Measurements from ENCODE around the gene MRPL58. TPM values are rescaled to one million over a fixed set of nuclear protein-coding genes. Genes with fewer than 3 reads are reported as not detected.
A peak's percentile ranks its signal among the peaks of the same experiment; 100 is the strongest.

The MRPL58 gene
- total RNA-seq, 4 donors from 2014 or later = 37.8 to 55.1 (median 49.7) TPM

GRCh38 chr17:75047398-75048098 is 35.1 kb downstream of the MRPL58 start:
- DNase-seq = peak; percentile 16 to 39
- intact Hi-C loops (cut with DNase I) = no loop called here
- 1% methylated on average over 19 of the region's 38 CpGs for WGBS, 2 donors

GRCh38 chr17:75048249-75048878 is 35.9 kb downstream of the MRPL58 start:
- WGBS, 2 donors = 45 to 52% methylated on average over 5 of the region's 5 CpGs
- Histone ChIP-seq H3K4me3 (replicated peaks in 1 of 3) (peak overlapping the region in 2 of 3 donors; percentile 60 to 64), H3K36me3 (peaks cover 2 to 5% of the 10 kb centered on the region in 2 donors), H3K9me3 (no peaks in the 10 kb centered on the region), H3K27me3 (no peaks in the 10 kb centered on the region), H3K27ac (peak overlapping the region in 1 of 3 donors; percentile 74), H3K4me1 (peaks cover 16 to 17% of the 10 kb centered on the region in 2 donors)
- intact Hi-C loops (cut with DNase I) = no loop called here
- DNase-seq = no peak
- TF ChIP-seq POLR2A (IDR thresholded peaks at IDR 0.05) = no peak
- TF ChIP-seq CTCF (IDR thresholded peaks at IDR 0.05) = no peak

More at GRCh38 chr17:75047398-75048098, 35.1 kb downstream of the MRPL58 start:
- Histone ChIP-seq H3K9me3 (no peaks in the 10 kb centered on the region), H3K4me3 (replicated peaks in 1 of 3) (peak overlapping the region; percentile 41 to 64 (median 60)), H3K36me3 (no peaks in the 10 kb centered on the region), H3K27ac (peak overlapping the region in 2 of 3 donors; percentile 74 to 83), H3K27me3 (no peaks in the 10 kb centered on the region), H3K4me1 (peaks cover 16 to 17% of the 10 kb centered on the region in 2 donors)
- no peak for TF ChIP-seq CTCF (IDR thresholded peaks at IDR 0.05)

GRCh38 chr17:75049057-75049456 is 36.6 kb downstream of the MRPL58 start:
- DNase-seq = no peak
- Histone ChIP-seq H3K4me3 (replicated peaks in 1 of 3) (no peak overlapping the region), H3K4me1 (peaks cover 16 to 17% of the 10 kb centered on the region in 2 donors), H3K36me3 (peaks cover 4 to 10% of the 10 kb centered on the region in 2 donors), H3K27me3 (no peaks in the 10 kb centered on the region), H3K9me3 (no peaks in the 10 kb centered on the region), H3K27ac (peak overlapping the region in 1 of 3 donors; percentile 17)
- WGBS, 2 donors = 86 to 93% methylated on average over 5 of the region's 5 CpGs
- intact Hi-C loops (cut with DNase I) = no loop called here
- TF ChIP-seq CTCF (IDR thresholded peaks at IDR 0.05) (no peak), POLR2A (IDR thresholded peaks at IDR 0.05) (no peak)

- H3K4me1 ChIP-seq = peaks cover 16 to 17% of the 10 kb centered on the region in 2 donors
- no peak for TF ChIP-seq CTCF (IDR thresholded peaks at IDR 0.05)
- no peak for TF ChIP-seq POLR2A (IDR thresholded peaks at IDR 0.05)
- intact Hi-C loops (cut with DNase I) = no loop called here
- no peak overlapping the region for H3K27ac ChIP-seq
- no peaks in the 10 kb centered on the region for H3K27me3 ChIP-seq
- no peak for DNase-seq
- H3K36me3 ChIP-seq = peaks cover 4 to 11% of the 10 kb centered on the region in 2 donors
- no peaks in the 10 kb centered on the region for H3K9me3 ChIP-seq
- no peak overlapping the region for H3K4me3 ChIP-seq (replicated peaks in 1 of 3)
Observed at GRCh38 chr17:75049706-75050105, 37.2 kb downstream of the MRPL58 start.

GRCh38 chr17:75051941-75052340 is 39.5 kb downstream of the MRPL58 start:
- Histone ChIP-seq H3K36me3 (peaks cover 4 to 11% of the 10 kb centered on the region in 2 donors), H3K27me3 (no peaks in the 10 kb centered on the region), H3K9me3 (no peaks in the 10 kb centered on the region), H3K27ac (no peak overlapping the region), H3K4me1 (peaks cover 10 to 12% of the 10 kb centered on the region in 2 donors), H3K4me3 (replicated peaks in 1 of 3) (no peak overlapping the region)
- 86 to 88% methylated on average over 2 of the region's 2 CpGs for WGBS, 2 donors
- TF ChIP-seq CTCF (IDR thresholded peaks at IDR 0.05) (no peak), POLR2A (IDR thresholded peaks at IDR 0.05) (no peak)
- intact Hi-C loops (cut with DNase I) = no loop called here
- DNase-seq = no peak
